ENCODE results near the gene RHOT1.
"Not testable (repeated sequence)": the region's sequence is repeated elsewhere in the genome, so short reads cannot be mapped to it uniquely, and the experiment has no call there.

Gene RHOT1

GRCh38 chr17:32223703-32224102 lies 81.4 kb downstream of the RHOT1 start:
- no peak for DNase-seq

GRCh38 chr17:32226886-32227285 lies 84.6 kb downstream of the RHOT1 start:
- no peak for DNase-seq

- no peak for DNase-seq
These were observed 85.6 kb downstream of the RHOT1 start for GRCh38 chr17:32227910-32228309.

- no peak for DNase-seq
These were observed 93.3 kb downstream of the RHOT1 start for GRCh38 chr17:32235588-32235987.

GRCh38 chr17:32239456-32239855 lies 97.2 kb downstream of the RHOT1 start:
- no peak for DNase-seq

- peak in 1 of 58 donors; percentile 12 for DNase-seq
These were observed 98.4 kb downstream of the RHOT1 start for GRCh38 chr17:32240750-32241149.

GRCh38 chr17:32241640-32242039 lies 99.3 kb downstream of the RHOT1 start:
- DNase-seq, result no peak

- no peak for DNase-seq
These were observed 107.2 kb downstream of the RHOT1 start for GRCh38 chr17:32249475-32249874.

GRCh38 chr17:32253117-32253611 lies 110.9 kb downstream of the RHOT1 start:
- DNase-seq, result peak in 54 of 58 donors; percentile 26 to 88 (median 66)

- no peak for DNase-seq
These were observed 113.9 kb downstream of the RHOT1 start for GRCh38 chr17:32256012-32256700.

- DNase-seq, result peak in 1 of 58 donors; percentile 17
These were observed 114.4 kb downstream of the RHOT1 start for GRCh38 chr17:32256701-32257019.

- DNase-seq, result peak in 27 of 58 donors; percentile 18 to 82 (median 43)
These were observed 116.3 kb downstream of the RHOT1 start for GRCh38 chr17:32258383-32259140.

- peak in 23 of 58 donors; percentile 15 to 73 (median 38) for DNase-seq
These were observed 117.3 kb downstream of the RHOT1 start for GRCh38 chr17:32259586-32259985.

GRCh38 chr17:32261417-32261736 lies 119.1 kb downstream of the RHOT1 start:
- no peak for DNase-seq

- DNase-seq, result no peak
These were observed 119.7 kb downstream of the RHOT1 start for GRCh38 chr17:32261936-32262510.

GRCh38 chr17:32263515-32263914 lies 121.2 kb downstream of the RHOT1 start:
- not testable (repeated sequence) for DNase-seq

GRCh38 chr17:32264140-32264799 lies 122.0 kb downstream of the RHOT1 start:
- peak in 1 of 58 donors; percentile 48 for DNase-seq

GRCh38 chr17:32264823-32265191 lies 122.5 kb downstream of the RHOT1 start:
- DNase-seq, result peak in 2 of 58 donors; percentile 25 to 32

- peak in 10 of 58 donors; percentile 21 to 43 (median 34) for DNase-seq
These were observed 123.1 kb downstream of the RHOT1 start, which contains the start of gene RHBDL3 for GRCh38 chr17:32265192-32265923. Gene RHBDL3 (plus strand): TSS chr17:32265832. CDS start chr17:32266190, 358 bp downstream.

GRCh38 chr17:32266051-32266388 lies 123.7 kb downstream of the RHOT1 start:
- DNase-seq, result no peak

All from anterior cingulate cortex (tissue), 58 donors.